AG04450 (cell line): Measurements from ENCODE around the gene PPIF. TPM values are rescaled to one million over a fixed set of nuclear protein-coding genes. Genes with fewer than 3 reads are reported as not detected.

Experiments used
- CTCF ChIA-PET: fragments of 300-600, 350-600 bp; formaldehyde crosslinking; extraction: SDS; loops from one replicate; lab custom pipeline; 2022; ENCODE audit warnings: antibody characterized with exemption, inconsistent platforms; lab: Charles Lee
- POLR2A ChIA-PET: fragments of 350-600 bp; formaldehyde crosslinking; extraction: SDS; loops from one replicate; lab custom pipeline; 2021; ENCODE audit warnings: antibody characterized with exemption, inconsistent platforms; lab: Yijun Ruan, JAX
- DNase-seq: peaks from one replicate; pipeline ENCODE4 v3.0.0-alpha.2; 2011; ENCODE audit warnings: low read depth, low spot score
- H3K27ac ChIP-seq: one replicate; pipeline ENCODE4 v1.5.1; 2012; ENCODE audit warnings: low read depth, low read length, control low read depth
- H3K27me3 ChIP-seq: one replicate; pipeline ENCODE4 v1.6.0; 2012; ENCODE audit warnings: low read length; ENCODE audit not compliant: control insufficient read depth, insufficient read depth
- H3K4me3 ChIP-seq: 2 replicates; pipeline ENCODE4 v1.5.1; 2011; ENCODE audit warnings: mild to moderate bottlenecking, low read depth, low read length, control low read depth
- H3K9me3 ChIP-seq: 2 replicates; pipeline ENCODE4 v1.5.1; 2012; ENCODE audit warnings: low read length; ENCODE audit not compliant: control insufficient read depth, insufficient read depth
- polyA plus RNA-seq: library from polyadenylated mRNA; depleted of rRNA; stranded (reverse); fragments of >200 nt; gene quantifications from 2 replicates; pipeline ENCODE4 v1.2.3, GENCODE V29; 2011
- TF ChIP-seq, protein P1 (sequence below): IDR thresholded peaks from 2 replicates; pipeline ENCODE4 v1.5.1; 2011; ENCODE audit warnings: low read depth, low read length, control low read depth, inconsistent platforms

Gene PPIF
- polyA plus RNA-seq, 1 experiment: 68.6 TPM

DNA sequence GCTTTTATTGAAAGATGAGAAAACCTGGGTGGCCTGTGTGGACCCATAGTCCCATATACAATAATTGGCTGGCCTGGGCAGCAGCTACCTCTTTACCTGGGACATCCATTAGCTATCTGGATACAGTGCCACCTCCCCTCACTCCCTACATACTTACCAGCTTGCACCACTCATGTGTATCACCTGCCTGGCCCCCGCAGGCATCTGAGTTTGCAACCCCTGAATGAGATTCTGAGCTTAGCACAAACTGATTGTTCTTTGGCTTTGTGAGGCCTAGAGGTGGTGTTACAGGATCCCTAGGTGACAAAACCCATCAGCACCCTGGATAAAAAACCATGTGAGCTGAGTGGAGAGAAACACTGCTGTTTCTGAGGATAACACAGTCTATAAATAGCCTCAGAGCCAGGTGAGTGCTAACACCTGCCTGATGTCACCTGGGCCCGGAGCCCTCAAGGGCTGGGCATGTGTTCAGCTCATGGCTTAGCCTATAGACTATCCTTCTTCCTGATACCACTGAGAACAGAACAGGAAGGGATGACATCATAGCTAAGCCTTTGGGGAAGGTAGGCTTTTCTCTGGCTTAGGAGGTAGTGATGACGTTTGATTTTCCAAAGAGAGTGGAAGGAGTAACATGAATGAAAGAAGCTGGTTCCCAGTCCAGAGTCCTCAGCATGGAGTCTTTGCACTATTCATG is 2.6 kb upstream of the PPIF start:
- ChIA-PET POLR2A (interaction anchor here (0.6 kb wide), 1 partner anchor 153 kb away, joined by 15 read pairs; no protein-coding TSS in a partner anchor), CTCF (interaction anchor here (0.7 to 3.5 kb wide), 4 partner anchors 29 to 1297 kb away, joined by 3 to 14 read pairs (median 4); no protein-coding TSS in a partner anchor)
- TF ChIP-seq, protein P1, sequence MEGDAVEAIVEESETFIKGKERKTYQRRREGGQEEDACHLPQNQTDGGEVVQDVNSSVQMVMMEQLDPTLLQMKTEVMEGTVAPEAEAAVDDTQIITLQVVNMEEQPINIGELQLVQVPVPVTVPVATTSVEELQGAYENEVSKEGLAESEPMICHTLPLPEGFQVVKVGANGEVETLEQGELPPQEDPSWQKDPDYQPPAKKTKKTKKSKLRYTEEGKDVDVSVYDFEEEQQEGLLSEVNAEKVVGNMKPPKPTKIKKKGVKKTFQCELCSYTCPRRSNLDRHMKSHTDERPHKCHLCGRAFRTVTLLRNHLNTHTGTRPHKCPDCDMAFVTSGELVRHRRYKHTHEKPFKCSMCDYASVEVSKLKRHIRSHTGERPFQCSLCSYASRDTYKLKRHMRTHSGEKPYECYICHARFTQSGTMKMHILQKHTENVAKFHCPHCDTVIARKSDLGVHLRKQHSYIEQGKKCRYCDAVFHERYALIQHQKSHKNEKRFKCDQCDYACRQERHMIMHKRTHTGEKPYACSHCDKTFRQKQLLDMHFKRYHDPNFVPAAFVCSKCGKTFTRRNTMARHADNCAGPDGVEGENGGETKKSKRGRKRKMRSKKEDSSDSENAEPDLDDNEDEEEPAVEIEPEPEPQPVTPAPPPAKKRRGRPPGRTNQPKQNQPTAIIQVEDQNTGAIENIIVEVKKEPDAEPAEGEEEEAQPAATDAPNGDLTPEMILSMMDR: no peak

DNA sequence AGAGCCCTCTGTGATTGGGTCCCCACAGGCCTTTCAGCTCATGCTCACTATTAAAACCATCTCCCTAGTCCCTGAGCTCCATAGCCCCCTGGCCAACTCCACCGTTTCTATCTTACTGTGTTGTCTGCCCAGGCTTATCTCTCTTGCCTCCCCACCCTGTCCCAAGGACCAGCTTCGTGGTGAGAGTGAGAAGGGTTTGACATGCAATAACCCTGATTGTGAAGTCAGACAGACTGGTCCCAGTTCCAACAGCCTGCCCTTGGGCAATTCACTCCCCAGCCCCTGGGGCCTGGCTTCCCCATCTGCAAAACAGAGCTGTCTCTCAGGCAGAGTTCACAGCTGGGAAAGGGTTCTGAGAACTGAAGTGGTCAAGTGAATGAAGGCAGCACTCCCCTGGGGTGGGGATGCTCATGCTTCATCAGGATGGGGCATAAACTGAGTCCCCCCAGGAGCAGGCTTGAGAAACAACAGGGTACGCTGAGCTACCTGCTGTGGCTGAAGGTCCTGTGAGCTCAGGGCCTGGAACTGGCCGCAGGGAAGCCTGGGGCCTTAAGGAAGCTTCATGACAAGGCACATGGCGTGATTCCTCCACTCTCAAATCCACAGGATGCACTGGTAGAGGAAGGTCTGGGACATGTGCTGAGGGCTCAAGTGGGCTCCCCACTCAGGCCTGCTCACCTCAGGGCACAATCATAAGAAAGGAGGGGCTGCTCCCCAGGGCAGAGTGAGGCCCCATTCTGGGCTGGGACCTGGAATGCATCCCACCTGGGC is 1.8 kb upstream of the PPIF start:
- H3K27ac ChIP-seq: no peak overlapping the region
- POLR2A ChIA-PET: interaction anchor here (1.6 to 2.1 kb wide), 2 partner anchors 8 to 27 kb away, joined by 3 to 4 read pairs; no protein-coding TSS in a partner anchor
- H3K27me3 ChIP-seq: no peaks in the 10 kb centered on the region
- CTCF ChIA-PET: interaction anchor here (0.9 to 3.5 kb wide), 5 partner anchors 9 to 217 kb away, joined by 4 to 14 read pairs (median 4); no protein-coding TSS in a partner anchor
- DNase-seq: no peak
- no peaks in the 10 kb centered on the region; the same call in 1 of the 2 replicates for H3K9me3 ChIP-seq
- TF ChIP-seq, protein P1: no peak
- no peak overlapping the region for H3K4me3 ChIP-seq

More for the DNA sequence above, 2.6 kb upstream of the PPIF start:
- no peaks in the 10 kb centered on the region for H3K27me3 ChIP-seq
- no peaks in the 10 kb centered on the region; the same call in 1 of the 2 replicates for H3K9me3 ChIP-seq
- no peak overlapping the region for H3K4me3 ChIP-seq
- no peak for DNase-seq
- H3K27ac ChIP-seq: no peak overlapping the region

DNA sequence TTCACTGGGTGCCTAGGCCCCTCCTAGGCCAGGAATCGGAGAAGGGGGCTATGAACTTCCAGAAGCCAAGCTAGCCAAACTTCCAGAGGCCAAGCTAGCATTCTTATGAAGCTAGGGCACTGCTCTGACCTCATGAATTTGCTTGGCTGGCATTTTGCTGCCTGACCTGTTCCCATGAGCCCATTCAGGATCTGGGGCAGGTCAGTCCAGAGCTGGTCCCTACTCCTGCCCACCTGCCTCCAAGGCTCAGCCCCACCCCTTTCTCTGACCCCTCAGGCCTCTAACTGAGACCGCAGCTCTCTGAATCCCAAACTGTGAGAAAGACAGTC is 1.3 kb upstream of the PPIF start:
- TF ChIP-seq, protein P1: no peak
- Histone ChIP-seq H3K4me3 (no peak overlapping the region), H3K27ac (no peak overlapping the region), H3K9me3 (no peaks in the 10 kb centered on the region; the same call in 1 of the 2 replicates), H3K27me3 (no peaks in the 10 kb centered on the region)
- DNase-seq: no peak
- ChIA-PET CTCF (interaction anchor here (1.5 to 3.5 kb wide), 3 partner anchors 9 to 28 kb away, joined by 4 to 14 read pairs (median 7); no protein-coding TSS in a partner anchor), POLR2A (interaction anchor here (1.6 to 2.1 kb wide), 2 partner anchors 9 to 28 kb away, joined by 3 to 4 read pairs; no protein-coding TSS in a partner anchor)

DNA sequence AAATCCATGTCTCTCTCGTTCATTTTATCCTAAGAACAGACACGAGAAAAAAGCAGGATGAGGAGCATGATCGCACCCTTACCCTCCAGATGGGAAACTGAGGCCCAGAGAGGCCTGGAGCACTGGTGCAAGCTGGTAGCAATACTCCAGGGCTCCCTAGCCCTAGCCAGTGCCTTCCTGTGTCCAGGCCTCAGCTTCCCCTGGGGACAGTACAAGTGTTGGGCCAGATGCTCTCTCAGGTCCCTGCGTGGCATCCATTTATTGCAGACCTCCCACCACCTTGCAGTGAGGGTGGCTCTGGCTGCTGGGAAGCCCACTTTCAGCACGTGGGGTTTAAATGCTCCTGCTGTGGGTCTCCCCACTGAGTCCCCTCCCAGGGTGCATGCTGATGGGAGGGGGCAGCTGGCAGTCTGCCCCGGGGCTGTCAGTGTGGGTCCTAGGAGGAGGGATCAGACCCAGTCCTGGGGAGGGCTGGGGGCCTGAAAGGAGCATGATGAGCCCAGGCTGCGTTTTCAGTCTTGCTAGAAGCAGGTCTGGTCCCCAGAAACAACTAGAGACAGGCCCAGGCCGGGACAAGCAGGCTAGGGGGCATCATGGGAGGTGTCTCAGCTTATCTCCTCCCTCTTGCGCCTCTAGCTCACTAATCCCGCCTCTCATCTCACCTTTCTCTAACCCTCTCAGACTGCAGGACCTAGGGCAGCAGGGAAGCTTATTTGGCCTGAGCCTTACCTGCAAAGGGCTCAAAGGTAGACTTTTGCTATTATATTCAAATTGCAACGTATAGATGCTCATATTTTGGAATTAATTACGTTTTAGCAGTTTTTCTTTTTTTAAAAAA is 662 bp upstream of the PPIF start:
- H3K4me3 ChIP-seq: no peak overlapping the region

More for the DNA sequence above, 662 bp upstream of the PPIF start:
- DNase-seq: no peak
- CTCF ChIA-PET: interaction anchor here (0.6 to 3.5 kb wide), 7 partner anchors 9 to 27 kb away, joined by 3 to 14 read pairs (median 4); no protein-coding TSS in a partner anchor
- TF ChIP-seq, protein P1: no peak
- no peaks in the 10 kb centered on the region; the same call in 1 of the 2 replicates for H3K9me3 ChIP-seq
- POLR2A ChIA-PET: interaction anchor here (0.6 to 2.1 kb wide), 3 partner anchors 10 to 268 kb away, joined by 3 to 4 read pairs (median 4); no protein-coding TSS in a partner anchor
- H3K27me3 ChIP-seq: no peaks in the 10 kb centered on the region
- no peak overlapping the region for H3K27ac ChIP-seq
